GM12865 (cell line): Measurements from ENCODE around the gene POLA1.

ENCODE experiments used
- DNase-seq: peaks from one replicate; pipeline ENCODE4 v3.0.0; 2010; ENCODE audit warnings: low read depth
- H3K4me3 ChIP-seq: 2 replicates; pipeline ENCODE4 v1.5.1; 2011; ENCODE audit warnings: mild to moderate bottlenecking, low read depth, low read length, control low read depth
- CTCF ChIP-seq: IDR thresholded peaks from 2 replicates; pipeline ENCODE4 v1.5.1; 2011; ENCODE audit warnings: low read length, control low read depth, low read depth, inconsistent platforms; ENCODE audit not compliant: insufficient read depth; ENCODE audit errors: missing control alignments

POLA1 gene

GRCh38 chrX:24886916-24887315 is 193.2 kb downstream of the POLA1 start:
- DNase-seq, result no peak
- TF ChIP-seq CTCF, result no peak
- H3K4me3 ChIP-seq, result no peak overlapping the region

GRCh38 chrX:24890677-24891076 is 197.0 kb downstream of the POLA1 start:
- TF ChIP-seq CTCF, result no peak
- no peak overlapping the region for H3K4me3 ChIP-seq
- no peak for DNase-seq

GRCh38 chrX:24899391-24899790 is 205.7 kb downstream of the POLA1 start:
- no peak for DNase-seq
- no peak for TF ChIP-seq CTCF
- H3K4me3 ChIP-seq, result no peak overlapping the region

- TF ChIP-seq CTCF, result no peak
- DNase-seq, result no peak
- H3K4me3 ChIP-seq, result no peak overlapping the region
These were observed 206.5 kb downstream of the POLA1 start for GRCh38 chrX:24900234-24900633.

- TF ChIP-seq CTCF, result no peak
- DNase-seq, result no peak
- no peak overlapping the region for H3K4me3 ChIP-seq
These were observed 209.1 kb downstream of the POLA1 start for GRCh38 chrX:24902806-24903205.

- no peak overlapping the region for H3K4me3 ChIP-seq
- DNase-seq, result no peak
- TF ChIP-seq CTCF, result no peak
These were observed 225.0 kb downstream of the POLA1 start for GRCh38 chrX:24918715-24919114.

- no peak for TF ChIP-seq CTCF
- H3K4me3 ChIP-seq, result no peak overlapping the region
- DNase-seq, result peak; percentile 27
These were observed 227.1 kb downstream of the POLA1 start for GRCh38 chrX:24920769-24921168.
